Ovary (tissue), 3 donors: ENCODE measurements around the gene NOX3.

Source experiments
- EP300 ChIP-seq: sonication (generic); formaldehyde crosslinking; IDR thresholded peaks from one replicate; pipeline ENCODE4 v1.6.1; 2017; ENCODE audit warnings: antibody characterized with exemption
- TF ChIP-seq, protein P1 (sequence below), 3 donors: fragments of 450-650 bp in 2 of 3; fragments of 200-600 bp in 1 of 3; IDR thresholded peaks; one replicate each; pipeline versions ENCODE4 v1.5.1 to v1.8.0; 2016 to 2022; ENCODE audit warnings: antibody characterized with exemption in 3 of 3, mild to moderate bottlenecking in 1 of 3
- donor health status: DM: no; HTN: no; CAD: no.

DNA sequence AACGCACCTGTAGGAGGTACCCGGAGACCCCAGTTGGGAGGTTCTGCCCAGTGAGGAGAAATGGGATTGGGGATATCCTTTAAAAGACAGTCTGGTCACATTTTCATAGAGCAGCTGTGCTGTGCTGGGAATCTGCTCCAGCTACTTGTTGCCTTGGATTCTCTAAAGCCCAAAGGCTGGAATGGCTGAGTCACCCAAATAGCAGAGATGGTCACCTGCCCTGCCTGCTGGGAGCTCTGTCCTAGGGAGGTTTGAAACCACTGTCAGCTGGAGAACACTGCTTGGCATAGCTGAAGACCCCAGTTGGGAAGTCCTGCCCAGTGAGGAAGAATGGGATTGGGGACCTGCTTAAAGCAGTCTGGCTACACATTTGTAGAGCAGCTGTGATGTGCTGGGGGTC lies 106.5 kb downstream of the NOX3 start:
- TF ChIP-seq EP300 = no peak
- TF ChIP-seq, protein P1, sequence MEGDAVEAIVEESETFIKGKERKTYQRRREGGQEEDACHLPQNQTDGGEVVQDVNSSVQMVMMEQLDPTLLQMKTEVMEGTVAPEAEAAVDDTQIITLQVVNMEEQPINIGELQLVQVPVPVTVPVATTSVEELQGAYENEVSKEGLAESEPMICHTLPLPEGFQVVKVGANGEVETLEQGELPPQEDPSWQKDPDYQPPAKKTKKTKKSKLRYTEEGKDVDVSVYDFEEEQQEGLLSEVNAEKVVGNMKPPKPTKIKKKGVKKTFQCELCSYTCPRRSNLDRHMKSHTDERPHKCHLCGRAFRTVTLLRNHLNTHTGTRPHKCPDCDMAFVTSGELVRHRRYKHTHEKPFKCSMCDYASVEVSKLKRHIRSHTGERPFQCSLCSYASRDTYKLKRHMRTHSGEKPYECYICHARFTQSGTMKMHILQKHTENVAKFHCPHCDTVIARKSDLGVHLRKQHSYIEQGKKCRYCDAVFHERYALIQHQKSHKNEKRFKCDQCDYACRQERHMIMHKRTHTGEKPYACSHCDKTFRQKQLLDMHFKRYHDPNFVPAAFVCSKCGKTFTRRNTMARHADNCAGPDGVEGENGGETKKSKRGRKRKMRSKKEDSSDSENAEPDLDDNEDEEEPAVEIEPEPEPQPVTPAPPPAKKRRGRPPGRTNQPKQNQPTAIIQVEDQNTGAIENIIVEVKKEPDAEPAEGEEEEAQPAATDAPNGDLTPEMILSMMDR (IDR thresholded peaks at IDR 0.05) = no peak
